ENCODE data around the gene LAMA1. TPM values are rescaled to one million over a fixed set of nuclear protein-coding genes. Genes with fewer than 3 reads are reported as not detected.

The LAMA1 gene
- total RNA-seq, 4 donors from 2014 or later = 1.2 to 3.0 (median 1.9) TPM

DNA sequence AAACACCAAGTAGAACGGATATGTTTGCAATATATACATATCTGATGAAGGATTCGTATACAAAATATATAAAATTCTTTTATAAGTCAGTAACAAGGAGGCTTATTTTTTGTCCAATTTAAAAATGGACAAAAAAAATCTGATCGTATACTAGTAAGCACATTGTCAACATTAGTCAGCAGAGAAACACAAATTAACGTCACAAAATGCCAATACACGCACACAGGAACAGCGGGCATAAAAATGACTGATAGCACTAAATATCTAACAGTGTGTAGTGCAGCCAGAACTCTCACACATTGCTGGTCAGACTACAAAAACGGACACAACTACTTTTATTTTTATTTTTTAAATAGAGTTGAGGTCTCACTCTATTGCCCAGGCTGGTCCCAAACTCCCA, 69.5 kb downstream of the LAMA1 start:
- H3K4me3 ChIP-seq = no peak overlapping the region
- WGBS, 2 donors = 85% methylated on average over 7 of the region's 7 CpGs
- no peak overlapping the region for H3K27ac ChIP-seq
- H3K4me1 ChIP-seq = no peaks in the 10 kb centered on the region
- DNase-seq (ENCODE audit: low spot score in 2 of 2) = no peak
- H3K36me3 ChIP-seq = no peaks in the 10 kb centered on the region
- TF ChIP-seq POLR2A (IDR thresholded peaks at IDR 0.05) (no peak), EP300 (IDR thresholded peaks at IDR 0.05) (no peak)
- TF ChIP-seq, protein P1, sequence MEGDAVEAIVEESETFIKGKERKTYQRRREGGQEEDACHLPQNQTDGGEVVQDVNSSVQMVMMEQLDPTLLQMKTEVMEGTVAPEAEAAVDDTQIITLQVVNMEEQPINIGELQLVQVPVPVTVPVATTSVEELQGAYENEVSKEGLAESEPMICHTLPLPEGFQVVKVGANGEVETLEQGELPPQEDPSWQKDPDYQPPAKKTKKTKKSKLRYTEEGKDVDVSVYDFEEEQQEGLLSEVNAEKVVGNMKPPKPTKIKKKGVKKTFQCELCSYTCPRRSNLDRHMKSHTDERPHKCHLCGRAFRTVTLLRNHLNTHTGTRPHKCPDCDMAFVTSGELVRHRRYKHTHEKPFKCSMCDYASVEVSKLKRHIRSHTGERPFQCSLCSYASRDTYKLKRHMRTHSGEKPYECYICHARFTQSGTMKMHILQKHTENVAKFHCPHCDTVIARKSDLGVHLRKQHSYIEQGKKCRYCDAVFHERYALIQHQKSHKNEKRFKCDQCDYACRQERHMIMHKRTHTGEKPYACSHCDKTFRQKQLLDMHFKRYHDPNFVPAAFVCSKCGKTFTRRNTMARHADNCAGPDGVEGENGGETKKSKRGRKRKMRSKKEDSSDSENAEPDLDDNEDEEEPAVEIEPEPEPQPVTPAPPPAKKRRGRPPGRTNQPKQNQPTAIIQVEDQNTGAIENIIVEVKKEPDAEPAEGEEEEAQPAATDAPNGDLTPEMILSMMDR (IDR thresholded peaks at IDR 0.05) = no peak
- no peaks in the 10 kb centered on the region for H3K9me3 ChIP-seq
- H3K27me3 ChIP-seq = no peaks in the 10 kb centered on the region

- DNase-seq (ENCODE audit: low spot score in 2 of 2) = no peak
- H3K9me3 ChIP-seq = no peaks in the 10 kb centered on the region
- H3K4me1 ChIP-seq = no peaks in the 10 kb centered on the region
- TF ChIP-seq POLR2A (IDR thresholded peaks at IDR 0.05) = no peak
- TF ChIP-seq, protein P1 (IDR thresholded peaks at IDR 0.05) = no peak
- TF ChIP-seq EP300 (IDR thresholded peaks at IDR 0.05) = no peak
- H3K36me3 ChIP-seq = no peaks in the 10 kb centered on the region
- H3K27ac ChIP-seq = no peak overlapping the region
- no peaks in the 10 kb centered on the region for H3K27me3 ChIP-seq
- 88 to 90% methylated on average over 1 of the region's 1 CpG for WGBS, 2 donors
- H3K4me3 ChIP-seq = no peak overlapping the region
Observed at GRCh38 chr18:7047336-7047735, 70.3 kb downstream of the LAMA1 start.

- peaks cover 0 to 16% (median 5%) of the 10 kb centered on the region in 4 donors for H3K4me1 ChIP-seq
- H3K27ac ChIP-seq = peak overlapping the region; percentile 50 to 83 (median 68)
- H3K4me3 ChIP-seq = peak overlapping the region in 3 of 4 donors; percentile 12 to 33 (median 25)
- WGBS, 2 donors = 15 to 17% methylated on average over 19 to 20 of the region's 20 CpGs
- no peaks in the 10 kb centered on the region for H3K27me3 ChIP-seq
- no peaks in the 10 kb centered on the region for H3K36me3 ChIP-seq
- no peaks in the 10 kb centered on the region for H3K9me3 ChIP-seq
- TF ChIP-seq EP300 (IDR thresholded peaks at IDR 0.05) (peak; percentile 86 to 90), POLR2A (IDR thresholded peaks at IDR 0.05) (no peak)
- TF ChIP-seq, protein P1 (IDR thresholded peaks at IDR 0.05) = peak; percentile 38 to 86 (median 72)
- peak; percentile 82 to 92 for DNase-seq (ENCODE audit: low spot score in 2 of 2)
Observed at GRCh38 chr18:7038330-7038851, 79.2 kb downstream of the LAMA1 start.

- TF ChIP-seq, protein P1 (IDR thresholded peaks at IDR 0.05) = no peak
- TF ChIP-seq EP300 (IDR thresholded peaks at IDR 0.05) (no peak), POLR2A (IDR thresholded peaks at IDR 0.05) (no peak)
- no peak for DNase-seq (ENCODE audit: low spot score in 2 of 2)
- H3K36me3 ChIP-seq = no peaks in the 10 kb centered on the region
- no peak overlapping the region for H3K4me3 ChIP-seq
- 96 to 97% methylated on average over 11 of the region's 11 CpGs for WGBS, 2 donors
- peak overlapping the region in 3 of 4 donors; percentile 50 to 83 (median 82) for H3K27ac ChIP-seq
- no peaks in the 10 kb centered on the region for H3K27me3 ChIP-seq
- no peaks in the 10 kb centered on the region for H3K9me3 ChIP-seq
- peaks cover 0 to 16% (median 5%) of the 10 kb centered on the region in 4 donors for H3K4me1 ChIP-seq
Observed at GRCh38 chr18:7037470-7037869, 80.1 kb downstream of the LAMA1 start.

DNA sequence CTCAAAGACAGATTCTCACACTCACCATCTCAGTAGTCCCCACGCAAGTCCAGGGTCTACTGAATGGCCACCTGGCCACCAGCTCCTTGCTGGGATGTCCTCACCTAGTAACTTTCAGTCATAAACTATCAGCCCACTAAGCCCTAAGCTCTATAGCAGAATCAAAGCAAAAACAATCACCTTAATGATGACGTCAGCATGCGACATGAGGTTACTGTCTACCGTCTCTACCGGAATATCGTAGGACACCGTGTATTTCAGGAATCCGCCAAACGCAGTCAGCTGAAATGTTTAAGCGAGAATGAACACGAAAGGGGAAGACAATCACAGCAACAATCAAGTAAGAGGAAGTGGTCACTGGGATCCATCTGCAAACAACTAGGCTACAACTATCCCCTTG, 81.8 kb downstream of the LAMA1 start:
- DNase-seq (ENCODE audit: low spot score in 2 of 2) = no peak
- Histone ChIP-seq H3K4me1 (peaks cover 0 to 16% (median 5%) of the 10 kb centered on the region in 4 donors), H3K4me3 (no peak overlapping the region), H3K9me3 (no peaks in the 10 kb centered on the region), H3K36me3 (no peaks in the 10 kb centered on the region), H3K27ac (no peak overlapping the region), H3K27me3 (no peaks in the 10 kb centered on the region)
- TF ChIP-seq, protein P1 (IDR thresholded peaks at IDR 0.05) = no peak
- TF ChIP-seq EP300 (IDR thresholded peaks at IDR 0.05) (no peak), POLR2A (IDR thresholded peaks at IDR 0.05) (no peak)
- WGBS, 2 donors = 93 to 99% methylated on average over 11 of the region's 11 CpGs

Data from tibial nerve (tissue), 4 donors.